Keratinocyte (primary cell): ENCODE measurements around the gene GRIK4. TPM values are rescaled to one million over a fixed set of nuclear protein-coding genes. Genes with fewer than 3 reads are reported as not detected.

ENCODE experiments used
- DNase-seq: peaks from one replicate; pipeline ENCODE4 v3.0.0-alpha.2; 2011; ENCODE audit warnings: low read depth, missing footprints, low spot score
- FAIRE-seq: peaks from 2 replicates; lab custom pipeline; 2011; peaks lifted over from hg19 to GRCh38; lab: Jason Lieb, UNC
- H2AFZ ChIP-seq: 2 replicates; pipeline ENCODE4 v1.6.0; 2012; ENCODE audit warnings: low read length, control low read depth, inconsistent platforms; ENCODE audit not compliant: control insufficient read depth
- H3K27ac ChIP-seq: 2 replicates; pipeline ENCODE4 v1.5.1; 2011; ENCODE audit warnings: low read length; ENCODE audit not compliant: control insufficient read depth, insufficient read depth
- H3K27me3 ChIP-seq: 3 replicates; pipeline ENCODE4 v1.6.0; 2011; ENCODE audit warnings: low read length; ENCODE audit not compliant: control insufficient read depth, insufficient read depth; ENCODE audit errors: extremely low read depth
- H3K36me3 ChIP-seq, 2 experiments: 2 replicates in 1 of 2; 3 replicates in 1 of 2; pipeline ENCODE4 v1.5.1; 2011; ENCODE audit warnings: low read length in 2 of 2, mild to moderate bottlenecking in 1 of 2; ENCODE audit not compliant: control insufficient read depth in 2 of 2, insufficient read depth in 2 of 2; ENCODE audit errors: extremely low read depth in 1 of 2
- H3K4me1 ChIP-seq: 3 replicates; pipeline ENCODE4 v1.5.1; 2011; ENCODE audit warnings: low read length; ENCODE audit not compliant: control insufficient read depth, insufficient read depth; ENCODE audit errors: extremely low read depth
- H3K4me2 ChIP-seq: 3 replicates; pipeline ENCODE4 v1.6.0; 2011; ENCODE audit warnings: low read depth, low read length; ENCODE audit not compliant: control insufficient read depth, insufficient read depth; ENCODE audit errors: extremely low read depth
- H3K4me3 ChIP-seq, 3 experiments: fragments of 200-600 bp in 1 of 3; sonication (generic) in 1 of 3; 2 replicates in 2 of 3; 3 replicates in 1 of 3; pipeline ENCODE4 v1.5.1; 2011 to 2016; ENCODE audit warnings: low read length in 3 of 3, mild to moderate bottlenecking in 3 of 3, control low read depth in 2 of 3, inconsistent platforms in 1 of 3, low read depth in 1 of 3, mixed read lengths in 1 of 3, mixed run types in 1 of 3, moderate library complexity in 1 of 3; ENCODE audit not compliant: control insufficient read depth in 2 of 3, insufficient read depth in 2 of 3; ENCODE audit errors: extremely low read depth in 1 of 3
- H3K79me2 ChIP-seq: 2 replicates; pipeline ENCODE4 v1.6.0; 2012; ENCODE audit warnings: low read length; ENCODE audit not compliant: control insufficient read depth, insufficient read depth
- H3K9ac ChIP-seq: 3 replicates; pipeline ENCODE4 v1.6.0; 2011; ENCODE audit warnings: low read length; ENCODE audit not compliant: control insufficient read depth, insufficient read depth; ENCODE audit errors: extremely low read depth
- H3K9me1 ChIP-seq: 3 replicates; pipeline ENCODE4 v1.6.0; 2011; ENCODE audit warnings: low read length; ENCODE audit not compliant: control insufficient read depth, insufficient read depth; ENCODE audit errors: extremely low read depth
- H3K9me3 ChIP-seq: 2 replicates; pipeline ENCODE4 v1.5.1; 2012; ENCODE audit warnings: low read depth, low read length; ENCODE audit not compliant: control insufficient read depth
- H4K20me1 ChIP-seq: 3 replicates; pipeline ENCODE4 v1.6.0; 2011; ENCODE audit warnings: low read length; ENCODE audit not compliant: control insufficient read depth, insufficient read depth; ENCODE audit errors: extremely low read depth
- EZH2 ChIP-seq: IDR thresholded peaks from one replicate; pipeline ENCODE4 v1.6.1; 2012; ENCODE audit warnings: inconsistent platforms, mild to moderate bottlenecking, low read length, moderate library complexity
- dilution Hi-C: fragments of 300-500 bp; cut with MboI; formaldehyde crosslinking; loops from one replicate; pipeline ENCODE4 v1.7.0; 2020; ENCODE audit warnings: low sequenced_read_pairs; ENCODE audit not compliant: extremely low pct_ligation_motif_present
- polyA plus RNA-seq, 5 experiments: library from polyadenylated mRNA; depleted of rRNA in 3 of 5; stranded (reverse) in 3 of 5; stranded (forward) in 1 of 5; unstranded in 1 of 5; fragments of >200 nt; gene quantifications; 1 replicate in 1 of 5; 2 replicates in 3 of 5; 3 replicates in 1 of 5; pipeline versions ENCODE4 v1.2.1 to v1.2.3, GENCODE V29; 2011 to 2012; ENCODE audit warnings: missing spikeins in 2 of 5, low read depth in 1 of 5, low replicate concordance in 1 of 5
- TF ChIP-seq, protein P1 (sequence below), 3 experiments: IDR thresholded peaks in 1 of 3; conservative IDR thresholded peaks in 1 of 3; optimal IDR thresholded peaks in 1 of 3; 2 replicates in 2 of 3; 3 replicates in 1 of 3; pipeline versions ENCODE3 to v1.5.1; 2011; ENCODE audit warnings: low read length in 3 of 3, mild to moderate bottlenecking in 3 of 3, moderate library complexity in 2 of 3, control low read depth in 1 of 3, inconsistent platforms in 1 of 3; ENCODE audit not compliant: insufficient read depth in 2 of 3; ENCODE audit errors: extremely low read depth in 1 of 3

GRIK4 gene
- polyA plus RNA-seq, 1 donor (not counting 4 experiments of a cell fraction or from before 2014, with no cell fraction given) = not detected

DNA sequence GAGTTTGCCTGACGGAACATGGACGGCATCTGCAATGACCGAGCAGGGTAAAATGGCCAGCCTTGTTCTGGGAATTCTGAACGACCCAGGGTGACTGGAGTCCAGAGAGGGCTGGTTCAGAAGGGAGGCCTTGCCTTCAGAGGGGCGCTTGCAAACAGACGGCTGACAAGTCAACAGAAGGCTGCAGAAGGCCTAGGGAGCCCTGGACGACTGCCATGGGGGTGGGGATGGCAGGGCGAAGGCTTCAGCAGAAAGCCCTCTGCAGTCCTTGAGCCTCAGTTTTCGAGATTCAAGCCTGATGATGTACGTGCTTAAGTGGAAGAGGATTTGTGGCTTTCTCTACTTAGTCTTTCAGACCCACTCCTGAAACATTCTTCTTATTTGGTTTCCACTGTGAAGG, 395.2 kb downstream of the GRIK4 start:
- TF ChIP-seq, protein P1, sequence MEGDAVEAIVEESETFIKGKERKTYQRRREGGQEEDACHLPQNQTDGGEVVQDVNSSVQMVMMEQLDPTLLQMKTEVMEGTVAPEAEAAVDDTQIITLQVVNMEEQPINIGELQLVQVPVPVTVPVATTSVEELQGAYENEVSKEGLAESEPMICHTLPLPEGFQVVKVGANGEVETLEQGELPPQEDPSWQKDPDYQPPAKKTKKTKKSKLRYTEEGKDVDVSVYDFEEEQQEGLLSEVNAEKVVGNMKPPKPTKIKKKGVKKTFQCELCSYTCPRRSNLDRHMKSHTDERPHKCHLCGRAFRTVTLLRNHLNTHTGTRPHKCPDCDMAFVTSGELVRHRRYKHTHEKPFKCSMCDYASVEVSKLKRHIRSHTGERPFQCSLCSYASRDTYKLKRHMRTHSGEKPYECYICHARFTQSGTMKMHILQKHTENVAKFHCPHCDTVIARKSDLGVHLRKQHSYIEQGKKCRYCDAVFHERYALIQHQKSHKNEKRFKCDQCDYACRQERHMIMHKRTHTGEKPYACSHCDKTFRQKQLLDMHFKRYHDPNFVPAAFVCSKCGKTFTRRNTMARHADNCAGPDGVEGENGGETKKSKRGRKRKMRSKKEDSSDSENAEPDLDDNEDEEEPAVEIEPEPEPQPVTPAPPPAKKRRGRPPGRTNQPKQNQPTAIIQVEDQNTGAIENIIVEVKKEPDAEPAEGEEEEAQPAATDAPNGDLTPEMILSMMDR (optimal IDR thresholded peaks at IDR 0.05 in 1 of 3, IDR thresholded peaks at IDR 0.05 in 1 of 3, conservative IDR thresholded peaks at IDR 0.05 in 1 of 3; ENCODE audit: extremely low read depth in 1 of 3, insufficient read depth in 2 of 3, low read length in 3 of 3) = no peak
- no peak for TF ChIP-seq EZH2
- H3K36me3 ChIP-seq = no peaks in the 10 kb centered on the region
- H3K27me3 ChIP-seq = no peaks in the 10 kb centered on the region
- FAIRE-seq = no peak
- H3K9me1 ChIP-seq = no peaks in the 10 kb centered on the region
- no peak overlapping the region for H3K27ac ChIP-seq
- no peak overlapping the region for H2AFZ ChIP-seq
- no peak for DNase-seq
- no peak overlapping the region for H3K4me3 ChIP-seq
- no peak overlapping the region for H3K9ac ChIP-seq
- H3K9me3 ChIP-seq = no peaks in the 10 kb centered on the region
- no peaks in the 10 kb centered on the region for H4K20me1 ChIP-seq
- dilution Hi-C loops = no loop called here
- no peak overlapping the region for H3K4me2 ChIP-seq
- no peaks in the 10 kb centered on the region for H3K4me1 ChIP-seq
- no peaks in the 10 kb centered on the region for H3K79me2 ChIP-seq

DNA sequence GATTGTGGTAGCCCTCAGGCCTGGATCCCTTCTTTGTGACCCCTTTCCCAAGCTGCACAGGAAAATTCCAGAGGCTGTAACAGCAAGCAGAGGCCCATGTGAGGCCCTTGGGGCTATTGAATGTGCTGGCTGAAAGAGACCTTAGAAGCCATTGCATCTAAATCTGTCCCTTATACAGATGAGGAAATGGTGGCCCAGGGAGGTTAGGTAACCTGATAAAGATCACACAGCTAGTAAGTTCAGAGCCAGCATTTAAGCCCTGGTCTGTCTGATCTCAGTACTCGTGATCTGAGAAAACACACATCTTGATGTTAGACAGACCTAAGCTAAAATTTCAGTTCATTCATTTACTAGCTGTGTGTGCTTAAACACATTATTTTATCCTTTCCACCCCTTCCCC, 396.4 kb downstream of the GRIK4 start:
- Histone ChIP-seq H3K4me1 (no peaks in the 10 kb centered on the region), H3K4me2 (no peak overlapping the region), H3K36me3 (no peaks in the 10 kb centered on the region), H3K27ac (no peak overlapping the region), H2AFZ (no peak overlapping the region), H3K27me3 (no peaks in the 10 kb centered on the region), H3K9me3 (no peaks in the 10 kb centered on the region), H4K20me1 (no peaks in the 10 kb centered on the region), H3K9ac (no peak overlapping the region), H3K79me2 (no peaks in the 10 kb centered on the region), H3K9me1 (no peaks in the 10 kb centered on the region), H3K4me3 (no peak overlapping the region)
- DNase-seq (no peak), FAIRE-seq (no peak)
- dilution Hi-C loops = no loop called here
- TF ChIP-seq EZH2 = no peak
- TF ChIP-seq, protein P1 (optimal IDR thresholded peaks at IDR 0.05 in 1 of 3, IDR thresholded peaks at IDR 0.05 in 1 of 3, conservative IDR thresholded peaks at IDR 0.05 in 1 of 3; ENCODE audit: extremely low read depth in 1 of 3, insufficient read depth in 2 of 3, low read length in 3 of 3) = no peak
